MCF 10A (cell line): ENCODE data around the gene COPZ2. TPM values are rescaled to one million over a fixed set of nuclear protein-coding genes. Genes with fewer than 3 reads are reported as not detected.
A peak's percentile ranks its signal among the peaks of the same experiment; 100 is the strongest.

Source experiments
- BruUV-seq: library from RNA; stranded (reverse); fragments of 400-500 nt; replicated peaks from 2 replicates; lab custom pipeline; 2021; lab: Mats Ljungman, UMichigan
- CTCF ChIA-PET: fragments of 300-600 bp; sonication (Branson Sonifier 250); formaldehyde crosslinking; extraction: SDS; loops from one replicate; lab custom pipeline; 2021; ENCODE audit warnings: antibody characterized with exemption, inconsistent platforms; lab: Yijun Ruan, JAX
- POLR2A ChIA-PET: fragments of 300-600, 350-650 bp; sonication (Branson Sonifier 250); formaldehyde crosslinking; extraction: SDS; loops from one replicate; lab custom pipeline; 2020; ENCODE audit warnings: antibody characterized with exemption, inconsistent platforms; lab: Yijun Ruan, JAX
- DNase-seq: peaks from one replicate; pipeline ENCODE4 v3.0.0-alpha.2; 2018; ENCODE audit not compliant: unreplicated experiment
- H3K27ac Mint-ChIP-seq: one replicate; pipeline ENCODE4 v1.8.0; 2022; ENCODE audit warnings: mild to moderate bottlenecking, low read depth, mixed read lengths; ENCODE audit not compliant: unreplicated experiment
- H3K27me3 Mint-ChIP-seq: one replicate; pipeline ENCODE4 v1.8.0; 2022; ENCODE audit warnings: mixed read lengths; ENCODE audit not compliant: insufficient read depth, unreplicated experiment
- H3K36me3 Mint-ChIP-seq: one replicate; pipeline ENCODE4 v1.8.0; 2022; ENCODE audit warnings: mild to moderate bottlenecking, moderate library complexity, mixed read lengths; ENCODE audit not compliant: insufficient read depth, unreplicated experiment
- H3K4me1 Mint-ChIP-seq: one replicate; pipeline ENCODE4 v1.8.0; 2022; ENCODE audit warnings: mixed read lengths; ENCODE audit not compliant: insufficient read depth, unreplicated experiment
- H3K4me3 Mint-ChIP-seq: one replicate; pipeline ENCODE4 v1.8.0; 2022; ENCODE audit warnings: mild to moderate bottlenecking, moderate library complexity, mixed read lengths; ENCODE audit not compliant: unreplicated experiment
- H3K9me3 Mint-ChIP-seq: one replicate; pipeline ENCODE4 v1.8.0; 2022; ENCODE audit warnings: mixed read lengths; ENCODE audit not compliant: unreplicated experiment
- CTCF ChIP-seq: fragments of 200-600 bp; IDR thresholded peaks from one replicate; pipeline ENCODE4 v1.8.0; 2022; ENCODE audit warnings: antibody characterized with exemption, mild to moderate bottlenecking; ENCODE audit not compliant: unreplicated experiment
- intact Hi-C: fragments of 100-400 bp; cut with micrococcal nuclease; formaldehyde crosslinking; loops from 2 replicates; pipeline ENCODE4 v1.14.1; 2022
- total RNA-seq: library from RNA; stranded (reverse); gene quantifications from 2 replicates; pipeline ENCODE4 v1.2.3, GENCODE V29; 2022

The COPZ2 gene
- total RNA-seq, 1 experiment from 2014 or later: not detected

DNA sequence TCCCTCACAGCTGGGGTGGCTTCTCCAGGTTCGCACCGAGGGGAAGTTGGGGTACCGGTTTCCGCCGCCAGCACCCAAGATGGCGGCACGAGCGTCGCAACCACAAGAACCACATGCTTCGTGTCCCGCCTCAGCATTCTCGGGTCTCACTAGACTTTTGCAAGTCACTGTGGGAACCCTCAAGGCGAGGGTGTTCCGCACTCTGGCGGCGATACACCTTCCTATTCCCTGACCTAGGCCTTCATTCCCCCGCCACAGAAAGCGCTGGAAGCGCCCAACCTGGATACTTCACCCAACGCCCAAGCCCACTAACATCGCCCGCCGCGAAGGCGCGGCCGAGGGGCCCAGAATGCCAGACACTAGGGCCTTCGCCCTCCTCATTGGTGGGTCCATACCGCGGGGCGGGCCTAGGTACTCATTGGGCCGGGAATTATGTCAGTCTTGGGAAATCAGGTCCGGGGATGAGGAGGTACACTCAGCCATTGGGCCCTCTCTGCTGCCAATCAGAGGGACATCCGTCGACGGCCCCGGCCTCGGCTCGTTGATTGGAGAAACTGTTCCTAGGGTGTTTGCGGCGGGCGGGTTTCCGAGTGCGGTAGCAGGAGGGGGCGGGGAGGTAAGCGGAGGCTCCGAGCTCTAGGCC, 10.3 kb upstream of the COPZ2 start, which contains the start of gene NFE2L1:
Gene NFE2L1, plus strand, starts transcription at position 619 of the 643 bp plus-strand sequence. CDS start 2,760 bp downstream, outside the sequence.
- Mint-ChIP-seq H3K27ac (peak within 1 kb of the TSS; percentile 100), H3K4me1 (peaks cover 47% of the 10 kb centered on the region), H3K27me3 (no peaks in the 10 kb centered on the region), H3K4me3 (peak within 1 kb of the TSS; percentile 91), H3K9me3 (no peaks in the 10 kb centered on the region), H3K36me3 (peaks cover 42% of the 10 kb centered on the region)
- ChIA-PET POLR2A (interaction anchor here (0.6 to 17.1 kb wide), 33 partner anchors 8 to 868 kb away, joined by 3 to 353 read pairs (median 5); partner anchors contain the start of genes ATP5MC1, CBX1, CDK5RAP3 and PNPO), CTCF (interaction anchor here (0.5 to 6.7 kb wide), 9 partner anchors 18 to 895 kb away, joined by 3 to 61 read pairs (median 7); no protein-coding TSS in a partner anchor)
- BruUV-seq: no TSS peak
- intact Hi-C loops: loop anchor here (1.0 kb wide), 2 partner anchors 22 to 26 kb away; no protein-coding TSS in a partner anchor
- TF ChIP-seq CTCF: no peak
- peak; percentile 100 for DNase-seq

GRCh38 chr17:48047113-48047740, 9.6 kb upstream of the COPZ2 start:
- Mint-ChIP-seq H3K36me3 (peaks cover 36% of the 10 kb centered on the region), H3K4me1 (peaks cover 41% of the 10 kb centered on the region), H3K27ac (peak overlapping the region; percentile 100), H3K27me3 (no peaks in the 10 kb centered on the region), H3K4me3 (peak overlapping the region; percentile 91), H3K9me3 (no peaks in the 10 kb centered on the region)
- intact Hi-C loops: no loop called here
- no peak for TF ChIP-seq CTCF
- TSS peak; percentile 77 for BruUV-seq
- ChIA-PET CTCF (interaction anchor here (0.7 to 6.7 kb wide), 5 partner anchors 11 to 51 kb away, joined by 3 to 61 read pairs (median 3); no protein-coding TSS in a partner anchor), POLR2A (interaction anchor here (0.7 to 17.1 kb wide), 17 partner anchors 9 to 845 kb away, joined by 3 to 353 read pairs (median 10); partner anchors contain the start of genes ATP5MC1, CBX1, SNX11 and SP2)
- no peak for DNase-seq

DNA sequence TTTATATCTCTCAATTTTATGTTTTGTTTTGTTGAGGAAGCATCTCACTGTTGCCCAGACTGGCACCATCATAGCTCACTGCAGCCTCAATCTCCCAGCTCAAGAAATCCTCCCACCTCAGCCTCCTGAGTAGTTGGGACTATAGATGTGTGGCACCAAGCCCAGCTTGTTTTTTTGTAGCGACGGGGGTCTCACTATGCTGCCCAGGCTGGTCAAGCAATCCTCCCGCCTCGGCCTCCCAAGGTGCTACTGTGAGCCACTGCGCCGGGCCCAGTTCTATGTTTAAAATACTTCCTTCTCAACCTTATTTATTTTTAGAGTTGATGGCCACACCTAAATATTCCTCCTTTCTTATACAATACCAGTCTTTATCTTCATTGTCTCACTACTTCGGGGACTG, 8.7 kb upstream of the COPZ2 start:
- Mint-ChIP-seq H3K9me3 (no peaks in the 10 kb centered on the region), H3K27me3 (no peaks in the 10 kb centered on the region), H3K4me1 (peaks cover 32% of the 10 kb centered on the region), H3K36me3 (peaks cover 26% of the 10 kb centered on the region), H3K27ac (peak overlapping the region; percentile 100), H3K4me3 (peak overlapping the region; percentile 91)
- no TSS peak for BruUV-seq
- CTCF ChIA-PET: interaction anchor here (0.7 to 6.7 kb wide), 6 partner anchors 16 to 62 kb away, joined by 3 to 61 read pairs (median 4); no protein-coding TSS in a partner anchor
- DNase-seq: no peak
- TF ChIP-seq CTCF: no peak
- POLR2A ChIA-PET: interaction anchor here (0.6 to 17.1 kb wide), 12 partner anchors 10 to 148 kb away, joined by 3 to 353 read pairs (median 17); partner anchors contain the start of gene CBX1
- intact Hi-C loops: no loop called here
